ENCODE data around the gene CEP164.

CEP164 gene

GRCh38 chr11:117414724-117415123 lies 87.1 kb downstream of the CEP164 start:
- Histone ChIP-seq H3K27me3 (ENCODE audit: insufficient read depth, low read depth) (no peaks in the 10 kb centered on the region), H2AFZ (ENCODE audit: low read depth) (no peak overlapping the region), H3K4me3 (IDR thresholded peaks at IDR 0.05; ENCODE audit: insufficient read depth, low read depth, low read length) (no peak overlapping the region), H3K27ac (no peak overlapping the region), H4K20me1 (ENCODE audit: insufficient read depth) (no peaks in the 10 kb centered on the region), H3K9ac (no peak overlapping the region), H3K79me2 (ENCODE audit: insufficient read depth, low read depth) (no peaks in the 10 kb centered on the region), H3K36me3 (ENCODE audit: insufficient read depth) (no peaks in the 10 kb centered on the region), H3K4me1 (ENCODE audit: low read depth, poor library complexity, severe bottlenecking) (no peaks in the 10 kb centered on the region), H3K4me2 (no peak overlapping the region)
- TF ChIP-seq CTCF (conservative IDR thresholded peaks at IDR 0.05; ENCODE audit: low read depth, low read length) = no peak

GRCh38 chr11:117415358-117415896 lies 87.8 kb downstream of the CEP164 start:
- Histone ChIP-seq H3K9ac (no peak overlapping the region), H4K20me1 (ENCODE audit: insufficient read depth) (no peaks in the 10 kb centered on the region), H3K4me2 (no peak overlapping the region), H3K4me3 (IDR thresholded peaks at IDR 0.05; ENCODE audit: insufficient read depth, low read depth, low read length) (no peak overlapping the region), H3K36me3 (ENCODE audit: insufficient read depth) (no peaks in the 10 kb centered on the region), H3K4me1 (ENCODE audit: low read depth, poor library complexity, severe bottlenecking) (no peaks in the 10 kb centered on the region), H3K27me3 (ENCODE audit: insufficient read depth, low read depth) (no peaks in the 10 kb centered on the region), H3K27ac (no peak overlapping the region), H3K79me2 (ENCODE audit: insufficient read depth, low read depth) (no peaks in the 10 kb centered on the region), H2AFZ (ENCODE audit: low read depth) (no peak overlapping the region)
- TF ChIP-seq CTCF (conservative IDR thresholded peaks at IDR 0.05; ENCODE audit: low read depth, low read length) = no peak

- H3K4me1 ChIP-seq (ENCODE audit: low read depth, poor library complexity, severe bottlenecking) = no peaks in the 10 kb centered on the region
Measured at GRCh38 chr11:117417342-117417741, 89.7 kb downstream of the CEP164 start.

GRCh38 chr11:117417856-117418255 lies 90.2 kb downstream of the CEP164 start:
- Histone ChIP-seq H3K27ac (no peak overlapping the region), H3K36me3 (ENCODE audit: insufficient read depth) (no peaks in the 10 kb centered on the region), H3K27me3 (ENCODE audit: insufficient read depth, low read depth) (no peaks in the 10 kb centered on the region), H3K9ac (no peak overlapping the region), H4K20me1 (ENCODE audit: insufficient read depth) (no peaks in the 10 kb centered on the region), H3K4me3 (IDR thresholded peaks at IDR 0.05; ENCODE audit: insufficient read depth, low read depth, low read length) (no peak overlapping the region), H3K4me2 (no peak overlapping the region), H2AFZ (ENCODE audit: low read depth) (no peak overlapping the region), H3K4me1 (ENCODE audit: low read depth, poor library complexity, severe bottlenecking) (no peaks in the 10 kb centered on the region), H3K79me2 (ENCODE audit: insufficient read depth, low read depth) (no peaks in the 10 kb centered on the region)
- no peak for TF ChIP-seq CTCF (conservative IDR thresholded peaks at IDR 0.05; ENCODE audit: low read depth, low read length)

More at GRCh38 chr11:117417342-117417741, 89.7 kb downstream of the CEP164 start:
- Histone ChIP-seq H4K20me1 (ENCODE audit: insufficient read depth) (no peaks in the 10 kb centered on the region), H3K9ac (no peak overlapping the region), H2AFZ (ENCODE audit: low read depth) (no peak overlapping the region), H3K79me2 (ENCODE audit: insufficient read depth, low read depth) (no peaks in the 10 kb centered on the region), H3K27me3 (ENCODE audit: insufficient read depth, low read depth) (no peaks in the 10 kb centered on the region), H3K4me2 (no peak overlapping the region), H3K27ac (no peak overlapping the region), H3K36me3 (ENCODE audit: insufficient read depth) (no peaks in the 10 kb centered on the region), H3K4me3 (IDR thresholded peaks at IDR 0.05; ENCODE audit: insufficient read depth, low read depth, low read length) (no peak overlapping the region)
- no peak for TF ChIP-seq CTCF (conservative IDR thresholded peaks at IDR 0.05; ENCODE audit: low read depth, low read length)

Measured in KMS-11 (cell line).